Heart left ventricle (tissue), 13 donors: ENCODE results near the gene B4GALT2.

Experiments used
- POLR2A ChIP-seq, 2 donors: fragments of 450-650 bp; IDR thresholded peaks; one replicate each; pipeline ENCODE4 v1.6.1; 2017; ENCODE audit warnings: antibody characterized with exemption in 2 of 2, mild to moderate bottlenecking in 2 of 2, moderate library complexity in 2 of 2
- TF ChIP-seq, protein P1 (sequence below), 12 donors: fragments of 200-600 bp; sonication (generic) in 4 of 12; IDR thresholded peaks; one replicate each; pipeline versions ENCODE4 v1.5.0 to v1.8.0; 2018 to 2022; ENCODE audit warnings: antibody characterized with exemption in 12 of 12, mild to moderate bottlenecking in 5 of 12
- donor health status: ischemic (EF 13 %, LVEDD 7.1; RV severe dilation, severe dysfunction).
- donor health status: DM: no; HTN: yes; CAD: no.
- donor health status: DM: no; HTN: no; CAD: no.
- donor health status: ischemic (EF 25% LVEDD 6.9; RV normal size, moderate dysfunction).
- donor health status: ischemic (EF 25% LVEDD 5.7; RV mildly dilated, moderate dysfunction).
- donor health status: ischemic (EF 35%, LVEDD 5.7; RV mildly dilated, moderate dysfunction).
- donor health status: nonischemic (EF 11% LVEDD 7.7; RV severe dilation, severe dysfunction).
- donor health status: DM: yes; HTN: yes; CAD: no.
- donor health status: PGD.
- donor health status: ischemic (EF 29% LVEDD 5.4; RV normal size, mild dysfunction).
- donor health status: nonischemic (EF 23%, LVEDD 6.1; RV moderate dilation, normal function).

GRCh38 chr1:44020464-44020863 lies 41.5 kb downstream of the B4GALT2 start:
- TF ChIP-seq, protein P1, sequence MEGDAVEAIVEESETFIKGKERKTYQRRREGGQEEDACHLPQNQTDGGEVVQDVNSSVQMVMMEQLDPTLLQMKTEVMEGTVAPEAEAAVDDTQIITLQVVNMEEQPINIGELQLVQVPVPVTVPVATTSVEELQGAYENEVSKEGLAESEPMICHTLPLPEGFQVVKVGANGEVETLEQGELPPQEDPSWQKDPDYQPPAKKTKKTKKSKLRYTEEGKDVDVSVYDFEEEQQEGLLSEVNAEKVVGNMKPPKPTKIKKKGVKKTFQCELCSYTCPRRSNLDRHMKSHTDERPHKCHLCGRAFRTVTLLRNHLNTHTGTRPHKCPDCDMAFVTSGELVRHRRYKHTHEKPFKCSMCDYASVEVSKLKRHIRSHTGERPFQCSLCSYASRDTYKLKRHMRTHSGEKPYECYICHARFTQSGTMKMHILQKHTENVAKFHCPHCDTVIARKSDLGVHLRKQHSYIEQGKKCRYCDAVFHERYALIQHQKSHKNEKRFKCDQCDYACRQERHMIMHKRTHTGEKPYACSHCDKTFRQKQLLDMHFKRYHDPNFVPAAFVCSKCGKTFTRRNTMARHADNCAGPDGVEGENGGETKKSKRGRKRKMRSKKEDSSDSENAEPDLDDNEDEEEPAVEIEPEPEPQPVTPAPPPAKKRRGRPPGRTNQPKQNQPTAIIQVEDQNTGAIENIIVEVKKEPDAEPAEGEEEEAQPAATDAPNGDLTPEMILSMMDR (IDR thresholded peaks at IDR 0.05): no peak
- no peak for TF ChIP-seq POLR2A (IDR thresholded peaks at IDR 0.05)
